ENCODE results near the gene A1BG.

The A1BG gene

GRCh38 chr19:58387338-58388174 is 34.3 kb upstream of the A1BG start:
- Histone ChIP-seq H3K36me3 (peaks cover 44% of the 10 kb centered on the region), H3K27ac (peak overlapping the region; percentile 98), H3K9me3 (ENCODE audit: severe bottlenecking) (no peaks in the 10 kb centered on the region), H3K4me3 (ENCODE audit: low read depth, low read length) (peak overlapping the region; percentile 98), H3K27me3 (ENCODE audit: insufficient read depth, low read depth, severe bottlenecking) (no peaks in the 10 kb centered on the region)
- no peak for TF ChIP-seq CTCF (IDR thresholded peaks at IDR 0.05; ENCODE audit: low read depth, low read length)
- no peak for DNase-seq

- H3K36me3 ChIP-seq: peaks cover 36% of the 10 kb centered on the region
- H3K4me3 ChIP-seq (ENCODE audit: low read depth, low read length): peak within 1 kb of the TSS; percentile 98
- no peaks in the 10 kb centered on the region for H3K27me3 ChIP-seq (ENCODE audit: insufficient read depth, low read depth, severe bottlenecking)
- TF ChIP-seq CTCF (IDR thresholded peaks at IDR 0.05; ENCODE audit: low read depth, low read length): no peak
- peak within 1 kb of the TSS; percentile 98 for H3K27ac ChIP-seq
- peak; percentile 96 for DNase-seq
- no peaks in the 10 kb centered on the region for H3K9me3 ChIP-seq (ENCODE audit: severe bottlenecking)
Observed at GRCh38 chr19:58386576-58387337, 33.5 kb upstream of the A1BG start, which contains the start of gene RPS5. RPS5 (plus strand) TSS chr19:58387269; CDS start chr19:58388138, 869 bp downstream.

GRCh38 chr19:58385891-58386575 is 32.7 kb upstream of the A1BG start:
- no peak for TF ChIP-seq CTCF (IDR thresholded peaks at IDR 0.05; ENCODE audit: low read depth, low read length)
- Histone ChIP-seq H3K9me3 (ENCODE audit: severe bottlenecking) (no peaks in the 10 kb centered on the region), H3K27me3 (ENCODE audit: insufficient read depth, low read depth, severe bottlenecking) (no peaks in the 10 kb centered on the region), H3K27ac (peak overlapping the region; percentile 98), H3K4me3 (ENCODE audit: low read depth, low read length) (peak overlapping the region; percentile 98), H3K36me3 (peaks cover 29% of the 10 kb centered on the region)
- DNase-seq: peak; percentile 35

DNA sequence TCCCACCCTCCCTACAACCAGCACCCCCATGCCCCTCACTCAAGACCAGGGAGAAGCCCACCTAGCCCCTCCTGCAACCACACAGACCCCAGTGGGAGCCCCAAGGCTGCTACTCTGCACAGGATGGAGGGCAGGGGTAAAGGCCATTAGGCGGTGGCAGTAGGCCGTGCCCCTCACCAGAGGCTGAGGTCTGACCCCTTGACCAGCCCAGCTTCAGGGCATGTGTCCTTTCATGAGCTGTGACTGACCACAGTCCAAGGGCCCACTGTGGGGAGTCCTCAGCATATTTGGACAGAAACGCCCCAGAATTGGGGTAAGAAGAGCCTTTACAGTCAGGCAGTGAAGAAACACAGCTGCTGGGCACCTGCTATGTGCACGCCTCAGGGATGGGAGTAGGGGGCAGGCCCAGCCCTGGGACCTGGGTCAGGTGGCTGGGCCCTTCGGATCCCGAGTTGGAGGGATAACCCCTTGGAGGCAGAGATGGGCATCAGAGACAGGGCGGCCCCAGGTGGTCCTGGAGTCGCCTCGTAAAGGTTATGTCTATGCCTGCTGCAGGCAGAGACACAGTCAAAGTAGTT is 32.1 kb upstream of the A1BG start:
- peaks cover 23% of the 10 kb centered on the region for H3K36me3 ChIP-seq
- DNase-seq: no peak
- no peaks in the 10 kb centered on the region for H3K27me3 ChIP-seq (ENCODE audit: insufficient read depth, low read depth, severe bottlenecking)
- peak overlapping the region; percentile 98 for H3K4me3 ChIP-seq (ENCODE audit: low read depth, low read length)
- peak overlapping the region; percentile 98 for H3K27ac ChIP-seq
- no peaks in the 10 kb centered on the region for H3K9me3 ChIP-seq (ENCODE audit: severe bottlenecking)
- TF ChIP-seq CTCF (IDR thresholded peaks at IDR 0.05; ENCODE audit: low read depth, low read length): no peak

GRCh38 chr19:58382997-58383603 is 29.8 kb upstream of the A1BG start:
- peaks cover 1% of the 10 kb centered on the region for H3K36me3 ChIP-seq
- no peaks in the 10 kb centered on the region for H3K9me3 ChIP-seq (ENCODE audit: severe bottlenecking)
- H3K27ac ChIP-seq: no peak overlapping the region
- no peak for TF ChIP-seq CTCF (IDR thresholded peaks at IDR 0.05; ENCODE audit: low read depth, low read length)
- H3K27me3 ChIP-seq (ENCODE audit: insufficient read depth, low read depth, severe bottlenecking): no peaks in the 10 kb centered on the region
- no peak overlapping the region for H3K4me3 ChIP-seq (ENCODE audit: low read depth, low read length)
- no peak for DNase-seq

Data from WERI-Rb-1 (cell line).